Gastrocnemius medialis (tissue), 4 donors: Measurements from ENCODE around the gene SPAG4. TPM values are rescaled to one million over a fixed set of nuclear protein-coding genes. Genes with fewer than 3 reads are reported as not detected.

Source experiments
- ATAC-seq, 2 donors: fragments of 150-250 bp; one replicate each; pipeline ENCODE4 v1.9.1; 2016
- DNase-seq, 2 donors: peaks; one replicate each; pipeline ENCODE4 v3.0.0-alpha.2; 2019
- H3K27ac ChIP-seq, 4 donors: fragments of 200-600 bp; sonication (generic); 1 replicate in 1 of 4; 2 replicates in 3 of 4; pipeline ENCODE4 v1.5.1; 2016 to 2018; ENCODE audit warnings: mild to moderate bottlenecking in 2 of 4, moderate library complexity in 1 of 4
- H3K27me3 ChIP-seq, 3 donors: fragments of 200-600 bp; sonication (generic) in 2 of 3; 1 replicate in 1 of 3; 2 replicates in 2 of 3; pipeline versions ENCODE4 v1.5.1 to v1.6.0; 2016 to 2019; ENCODE audit warnings: mild to moderate bottlenecking in 1 of 3, moderate library complexity in 1 of 3
- H3K36me3 ChIP-seq, 2 donors: fragments of 200-600 bp; sonication (generic) in 1 of 2; one replicate each; pipeline ENCODE4 v1.5.1; 2017 to 2018
- H3K4me1 ChIP-seq, 2 donors: fragments of 200-600 bp; sonication (generic) in 1 of 2; one replicate each; pipeline ENCODE4 v1.5.1; 2016 to 2017; ENCODE audit warnings: mild to moderate bottlenecking in 2 of 2
- H3K4me3 ChIP-seq, 4 donors: fragments of 200-600 bp; sonication (generic) in 3 of 4; 1 replicate in 1 of 4; 2 replicates in 3 of 4; pipeline ENCODE4 v1.5.1; 2016 to 2019; ENCODE audit warnings: mild to moderate bottlenecking in 2 of 4
- H3K9me3 ChIP-seq, 3 donors: fragments of 200-600 bp; sonication (generic) in 2 of 3; 1 replicate in 1 of 3; 2 replicates in 2 of 3; pipeline ENCODE4 v1.5.1; 2016 to 2019
- POLR2A ChIP-seq, 2 donors: fragments of 450-650 bp; IDR thresholded peaks; one replicate each; pipeline ENCODE4 v1.6.1; 2017; ENCODE audit warnings: antibody characterized with exemption in 2 of 2, mild to moderate bottlenecking in 2 of 2, moderate library complexity in 2 of 2
- in situ Hi-C, 4 donors: fragments of 200-750 bp; cut with MboI; loops; one replicate each; pipeline versions ENCODE4 v1.15.0 to v1.8.0; 2017; ENCODE audit warnings: low sequenced_read_pairs in 4 of 4
- intact Hi-C: fragments of 100-400 bp; cut with DNase I; formaldehyde crosslinking; loops from one replicate; pipeline ENCODE4 v1.15.1; 2023; ENCODE audit warnings: low total_unique reads
- total RNA-seq, 4 donors: library from RNA; depleted of rRNA; stranded (reverse); fragments of >200 nt; gene quantifications; one replicate each; pipeline versions ENCODE4 v1.1.0 to v1.2.3, GENCODE V29; 2016
- TF ChIP-seq, protein P1 (sequence below), 5 experiments: fragments of 450-650 bp in 3 of 5; fragments of 200-600 bp in 2 of 5; sonication (generic) in 2 of 5; IDR thresholded peaks in 4 of 5; conservative IDR thresholded peaks in 1 of 5; 1 replicate in 4 of 5; 2 replicates in 1 of 5; pipeline ENCODE4 v1.5.1; 2016 to 2019; ENCODE audit warnings: antibody characterized with exemption in 5 of 5, mild to moderate bottlenecking in 3 of 5, moderate library complexity in 3 of 5

Gene SPAG4
- total RNA-seq, 4 donors from 2014 or later, result 0.91 to 1.4 TPM; not detected in 2

DNA sequence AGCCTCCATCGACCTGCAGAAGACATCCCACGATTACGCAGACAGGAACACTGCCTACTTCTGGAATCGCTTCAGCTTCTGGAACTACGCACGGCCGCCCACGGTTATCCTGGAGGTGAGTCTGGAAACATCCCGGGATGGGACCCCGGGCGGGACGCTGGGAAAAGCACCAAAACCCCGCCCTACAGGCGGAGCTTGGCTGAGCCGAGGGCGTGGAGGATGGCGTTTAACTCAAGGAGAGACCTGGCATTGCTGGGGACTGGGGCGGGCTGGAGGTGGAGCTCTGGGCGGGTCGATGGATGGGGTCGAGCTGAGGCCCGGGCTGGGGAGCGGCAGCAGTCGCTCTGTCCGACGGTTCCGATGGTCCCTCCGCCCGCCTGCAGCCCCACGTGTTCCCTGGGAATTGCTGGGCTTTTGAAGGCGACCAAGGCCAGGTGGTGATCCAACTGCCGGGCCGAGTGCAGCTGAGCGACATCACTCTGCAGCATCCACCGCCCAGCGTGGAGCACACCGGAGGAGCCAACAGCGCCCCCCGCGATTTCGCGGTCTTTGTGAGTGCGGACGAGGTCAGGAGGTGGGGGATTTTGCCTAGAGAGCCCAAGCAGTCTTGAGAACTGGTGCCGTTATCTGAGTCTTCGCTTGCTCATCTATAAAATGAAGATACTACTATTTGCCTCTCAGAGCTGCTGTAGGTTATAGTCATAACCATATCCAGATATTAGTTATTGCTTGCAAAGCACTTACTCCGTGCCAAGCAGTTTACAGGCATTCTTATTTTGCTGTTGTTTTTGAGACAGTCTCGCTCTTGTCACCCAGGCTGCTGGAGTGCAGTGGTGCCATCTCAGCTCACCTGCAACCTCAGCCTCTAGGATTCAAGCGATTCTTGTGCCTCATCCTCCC lies 3.8 kb downstream of the SPAG4 start:
- H3K9me3 ChIP-seq, result no peaks in the 10 kb centered on the region
- H3K4me3 ChIP-seq, result peak overlapping the region; percentile 46 to 71 (median 71)
- H3K36me3 ChIP-seq, result peaks cover 0 to 13% of the 10 kb centered on the region in 2 donors
- H3K4me1 ChIP-seq, result peaks cover 18 to 32% of the 10 kb centered on the region in 2 donors
- intact Hi-C loops, result loop anchor here (10.0 kb wide), 1 partner anchor 155 kb away; no protein-coding TSS in a partner anchor
- no peaks in the 10 kb centered on the region for H3K27me3 ChIP-seq
- in situ Hi-C loops, result no loop called here
- peak overlapping the region in 3 of 4 donors; percentile 24 to 86 (median 85) for H3K27ac ChIP-seq
- DNase-seq, result peak; percentile 27 to 42
- TF ChIP-seq, protein P1, sequence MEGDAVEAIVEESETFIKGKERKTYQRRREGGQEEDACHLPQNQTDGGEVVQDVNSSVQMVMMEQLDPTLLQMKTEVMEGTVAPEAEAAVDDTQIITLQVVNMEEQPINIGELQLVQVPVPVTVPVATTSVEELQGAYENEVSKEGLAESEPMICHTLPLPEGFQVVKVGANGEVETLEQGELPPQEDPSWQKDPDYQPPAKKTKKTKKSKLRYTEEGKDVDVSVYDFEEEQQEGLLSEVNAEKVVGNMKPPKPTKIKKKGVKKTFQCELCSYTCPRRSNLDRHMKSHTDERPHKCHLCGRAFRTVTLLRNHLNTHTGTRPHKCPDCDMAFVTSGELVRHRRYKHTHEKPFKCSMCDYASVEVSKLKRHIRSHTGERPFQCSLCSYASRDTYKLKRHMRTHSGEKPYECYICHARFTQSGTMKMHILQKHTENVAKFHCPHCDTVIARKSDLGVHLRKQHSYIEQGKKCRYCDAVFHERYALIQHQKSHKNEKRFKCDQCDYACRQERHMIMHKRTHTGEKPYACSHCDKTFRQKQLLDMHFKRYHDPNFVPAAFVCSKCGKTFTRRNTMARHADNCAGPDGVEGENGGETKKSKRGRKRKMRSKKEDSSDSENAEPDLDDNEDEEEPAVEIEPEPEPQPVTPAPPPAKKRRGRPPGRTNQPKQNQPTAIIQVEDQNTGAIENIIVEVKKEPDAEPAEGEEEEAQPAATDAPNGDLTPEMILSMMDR (IDR thresholded peaks at IDR 0.05 in 4 of 5, conservative IDR thresholded peaks at IDR 0.05 in 1 of 5), result peak in 1 of 5 experiments; percentile 35
- TF ChIP-seq POLR2A (IDR thresholded peaks at IDR 0.05), result peak in 1 of 2 donors; percentile 38
- ATAC-seq, result no peak

- Histone ChIP-seq H3K27ac (no peak overlapping the region), H3K27me3 (no peaks in the 10 kb centered on the region), H3K9me3 (no peaks in the 10 kb centered on the region), H3K36me3 (peaks cover 4 to 28% of the 10 kb centered on the region in 2 donors), H3K4me3 (no peak overlapping the region), H3K4me1 (peaks cover 18 to 32% of the 10 kb centered on the region in 2 donors)
- TF ChIP-seq POLR2A (IDR thresholded peaks at IDR 0.05), result no peak
- TF ChIP-seq, protein P1 (IDR thresholded peaks at IDR 0.05 in 4 of 5, conservative IDR thresholded peaks at IDR 0.05 in 1 of 5), result no peak
- in situ Hi-C loops (no loop called here), intact Hi-C loops (no loop called here)
- no peak for DNase-seq
- no peak for ATAC-seq
Observed at GRCh38 chr20:35620818-35621559, 5.4 kb downstream of the SPAG4 start.

DNA sequence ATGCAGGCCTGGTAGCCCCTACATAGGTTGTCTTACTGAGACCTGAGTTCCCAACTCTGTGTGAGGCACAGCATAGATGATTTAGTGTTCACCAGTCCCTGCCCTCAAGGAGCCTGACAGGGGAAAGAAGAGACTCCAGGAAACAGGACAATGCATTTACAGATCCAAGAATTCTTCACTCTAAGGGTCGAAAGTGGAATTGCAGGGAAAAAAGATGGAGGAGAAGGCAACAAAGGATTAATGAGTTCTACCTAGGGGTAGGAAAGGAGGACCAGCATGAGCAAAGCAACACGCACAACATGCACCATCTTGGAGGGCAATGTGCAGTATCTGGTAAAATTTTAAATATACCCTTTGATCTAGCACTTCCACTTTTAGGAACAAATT lies 5.9 kb downstream of the SPAG4 start:
- Histone ChIP-seq H3K4me1 (peaks cover 18 to 32% of the 10 kb centered on the region in 2 donors), H3K36me3 (peaks cover 4 to 34% of the 10 kb centered on the region in 2 donors), H3K4me3 (no peak overlapping the region), H3K9me3 (no peaks in the 10 kb centered on the region), H3K27me3 (no peaks in the 10 kb centered on the region), H3K27ac (no peak overlapping the region)
- in situ Hi-C loops, result no loop called here
- intact Hi-C loops, result no loop called here
- DNase-seq (no peak), ATAC-seq (no peak)
- no peak for TF ChIP-seq POLR2A (IDR thresholded peaks at IDR 0.05)

DNA sequence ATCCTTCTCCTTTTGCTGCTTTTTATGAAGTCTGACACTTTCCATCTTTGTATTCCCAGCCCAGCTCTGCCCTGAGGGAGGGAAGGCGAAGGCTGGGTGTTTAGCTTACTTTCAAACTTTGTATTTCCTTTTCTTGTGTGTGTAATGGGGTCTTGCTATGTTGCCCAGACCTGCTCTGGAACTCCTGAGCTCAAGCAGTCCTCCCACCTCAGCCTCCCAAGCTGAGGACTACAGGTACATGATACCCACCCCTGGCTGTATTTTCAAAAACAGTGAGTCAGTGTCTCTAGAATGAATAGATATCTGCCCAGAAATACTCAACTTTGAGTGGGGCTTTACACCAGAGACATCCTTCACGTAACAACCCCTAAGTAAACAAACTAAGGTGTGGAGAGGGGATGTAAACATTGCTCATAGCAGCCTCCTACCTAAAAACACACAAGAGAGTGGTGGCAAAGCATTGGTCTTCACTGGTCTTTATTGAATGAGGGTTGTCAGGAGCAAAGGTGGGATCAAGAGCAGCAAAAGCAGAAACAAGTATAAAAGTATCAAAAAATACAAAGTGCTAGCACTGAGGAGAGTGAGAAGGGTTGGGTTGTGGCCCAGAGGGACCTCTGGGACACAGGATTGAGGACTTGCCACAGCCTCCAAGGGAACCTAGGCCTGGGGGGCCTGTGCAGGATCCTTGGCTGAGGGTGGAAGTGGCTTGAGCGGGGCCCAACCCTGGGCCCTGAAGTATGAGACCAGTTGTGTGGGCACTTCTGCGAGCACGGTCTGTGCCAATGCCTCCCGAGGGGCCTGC lies 10.2 kb downstream of the SPAG4 start:
- Histone ChIP-seq H3K9me3 (no peaks in the 10 kb centered on the region), H3K27ac (no peak overlapping the region), H3K4me1 (no peaks in the 10 kb centered on the region), H3K27me3 (no peaks in the 10 kb centered on the region), H3K4me3 (no peak overlapping the region), H3K36me3 (peaks cover 4 to 75% of the 10 kb centered on the region in 2 donors)
- in situ Hi-C loops, result no loop called here
- no peak for DNase-seq
- TF ChIP-seq, protein P1 (IDR thresholded peaks at IDR 0.05 in 4 of 5, conservative IDR thresholded peaks at IDR 0.05 in 1 of 5), result no peak
- no peak for TF ChIP-seq POLR2A (IDR thresholded peaks at IDR 0.05)
- intact Hi-C loops, result no loop called here
- ATAC-seq, result no peak
